Erythroblast (primary cell): ENCODE results near the gene CARM1.

Experiments used
- GATA1 ChIP-seq: IDR thresholded peaks from 2 replicates; pipeline ENCODE4 v1.6.1; 2011; ENCODE audit warnings: low read depth, mild to moderate bottlenecking, control low read depth, low read length, moderate library complexity
- POLR2A ChIP-seq: IDR thresholded peaks from 2 replicates; pipeline ENCODE4 v1.6.1; 2011; ENCODE audit warnings: mild to moderate bottlenecking, low read length

GRCh38 chr19:10918359-10918758 is 47.0 kb downstream of the CARM1 start:
- TF ChIP-seq POLR2A (no peak), GATA1 (no peak)
